Panc1 (cell line): Measurements from ENCODE around the gene PITPNB. TPM values are rescaled to one million over a fixed set of nuclear protein-coding genes. Genes with fewer than 3 reads are reported as not detected.

ENCODE experiments used
- ATAC-seq: fragments of 200-7000 bp; cut with Tn5 transposase; 2 replicates; pipeline ENCODE4 v1.9.1; 2020; ENCODE audit warnings: mild to moderate bottlenecking, moderate library complexity
- BruUV-seq: library from RNA; stranded (reverse); fragments of 400-500 nt; replicated peaks from 2 replicates; lab custom pipeline; 2021; lab: Mats Ljungman, UMichigan
- CTCF ChIA-PET: fragments of 300-600 bp; sonication (Branson Sonifier 250); formaldehyde crosslinking; loops from one replicate; lab custom pipeline; 2022; ENCODE audit warnings: antibody characterized with exemption; lab: Charles Lee
- POLR2A ChIA-PET: fragments of 300-600 bp; sonication (Branson Sonifier 250); formaldehyde crosslinking; loops from one replicate; lab custom pipeline; 2022; ENCODE audit warnings: antibody characterized with exemption; lab: Charles Lee
- DNase-seq: peaks from one replicate; pipeline ENCODE4 v3.0.0-alpha.2; 2010; ENCODE audit warnings: low read depth, low spot score
- H3K27ac ChIP-seq: 2 replicates; pipeline ENCODE4 v1.5.1; 2011; ENCODE audit warnings: mild to moderate bottlenecking, low read length, inconsistent platforms
- H3K27me3 ChIP-seq: fragments of 200-500 bp; sonication (Bioruptor generic); 2 replicates; pipeline ENCODE4 v1.6.0; 2014; ENCODE audit warnings: low read length, inconsistent platforms; ENCODE audit not compliant: control insufficient read depth, insufficient read depth
- H3K36me3 ChIP-seq: fragments of 200-500 bp; sonication (Bioruptor generic); 2 replicates; pipeline ENCODE4 v1.5.1; 2014; ENCODE audit warnings: inconsistent platforms, mild to moderate bottlenecking, low read length, moderate library complexity; ENCODE audit not compliant: control insufficient read depth, insufficient read depth
- H3K4me1 ChIP-seq: 2 replicates; pipeline ENCODE4 v1.5.1; 2011; ENCODE audit warnings: inconsistent platforms, mild to moderate bottlenecking, low read length, moderate library complexity; ENCODE audit not compliant: control insufficient read depth, insufficient read depth
- H3K4me3 ChIP-seq, 2 experiments: 2 replicates each; pipeline ENCODE4 v1.5.1; 2011 to 2012; ENCODE audit warnings: low read depth in 2 of 2, low read length in 2 of 2, mild to moderate bottlenecking in 2 of 2, inconsistent platforms in 1 of 2, moderate library complexity in 1 of 2
- H3K9me3 ChIP-seq: fragments of 200-500 bp; sonication (Bioruptor generic); 2 replicates; pipeline ENCODE4 v1.5.1; 2014; ENCODE audit warnings: low read depth, mild to moderate bottlenecking, inconsistent platforms, low read length, moderate library complexity; ENCODE audit not compliant: control insufficient read depth, insufficient read depth
- CTCF ChIP-seq: fragments of 450-650 bp; IDR thresholded peaks from 2 replicates; pipeline ENCODE4 v1.5.1; 2017; ENCODE audit warnings: mild to moderate bottlenecking
- POLR2AphosphoS5 ChIP-seq: IDR thresholded peaks from 2 replicates; pipeline ENCODE4 v1.6.1; 2012; ENCODE audit warnings: mild to moderate bottlenecking, low read depth, low read length, moderate library complexity
- REST ChIP-seq, 2 experiments: IDR thresholded peaks; 2 replicates each; pipeline ENCODE4 v1.6.1; 2011 to 2012; ENCODE audit warnings: low read depth in 2 of 2, control low read depth in 1 of 2, low read length in 1 of 2, mild to moderate bottlenecking in 1 of 2, moderate library complexity in 1 of 2; ENCODE audit not compliant: insufficient read depth in 1 of 2
- SIN3A ChIP-seq: IDR thresholded peaks from 2 replicates; pipeline ENCODE4 v1.6.1; 2012; ENCODE audit warnings: low read depth, mild to moderate bottlenecking, low read length, moderate library complexity, borderline replicate concordance; ENCODE audit not compliant: insufficient read depth
- TCF7L2 ChIP-seq: IDR thresholded peaks from 2 replicates; pipeline ENCODE4 v1.6.1; 2011; ENCODE audit warnings: mild to moderate bottlenecking, low read depth, low read length, inconsistent platforms
- in situ Hi-C: cut with HindIII; loops from 2 replicates; pipeline ENCODE4 v1.10.0; 2016; ENCODE audit warnings: low sequenced_read_pairs, low pct_unique_long_range_greater_than_20kb
- intact Hi-C: fragments of 100-400 bp; cut with micrococcal nuclease; formaldehyde crosslinking; loops from one replicate; pipeline ENCODE4 v1.10.0; 2022; ENCODE audit not compliant: unreplicated experiment
- total RNA-seq: library from RNA; stranded (reverse); gene quantifications from one replicate; pipeline ENCODE4 v1.2.1, GENCODE V29; 2021; ENCODE audit not compliant: unreplicated experiment

The PITPNB gene
- total RNA-seq, 1 experiment from 2014 or later = 67.0 TPM

- H3K4me1 ChIP-seq = no peaks in the 10 kb centered on the region
- ChIA-PET POLR2A (no interaction called here), CTCF (no interaction called here)
- no TSS peak for BruUV-seq
- no peak overlapping the region for H3K27ac ChIP-seq
- no peak for DNase-seq
- in situ Hi-C loops = no loop called here
- H3K36me3 ChIP-seq = no peaks in the 10 kb centered on the region
- ATAC-seq = no peak
- H3K27me3 ChIP-seq = no peaks in the 10 kb centered on the region
- no peaks in the 10 kb centered on the region for H3K9me3 ChIP-seq
- no peak for TF ChIP-seq CTCF
- no peak for TF ChIP-seq POLR2AphosphoS5
- no peak for TF ChIP-seq REST (IDR thresholded peaks at IDR 0.05; ENCODE audit: insufficient read depth in 1 of 2, low read depth in 2 of 2, low read length in 1 of 2)
- TF ChIP-seq TCF7L2 = no peak
- TF ChIP-seq SIN3A = no peak
- intact Hi-C loops = no loop called here
- no peak overlapping the region for H3K4me3 ChIP-seq
These were observed 95.8 kb downstream of the PITPNB start for GRCh38 chr22:27823221-27823620.

- in situ Hi-C loops (no loop called here), intact Hi-C loops (no loop called here)
- CTCF ChIA-PET = no interaction called here
- H3K27me3 ChIP-seq = no peaks in the 10 kb centered on the region
- H3K27ac ChIP-seq = no peak overlapping the region
- no peak overlapping the region for H3K4me3 ChIP-seq
- DNase-seq (no peak), ATAC-seq (no peak)
- no peaks in the 10 kb centered on the region for H3K36me3 ChIP-seq
- TF ChIP-seq REST (IDR thresholded peaks at IDR 0.05; ENCODE audit: insufficient read depth in 1 of 2, low read depth in 2 of 2, low read length in 1 of 2) = no peak
- TF ChIP-seq SIN3A = no peak
- no peak for TF ChIP-seq CTCF
- no peak for TF ChIP-seq POLR2AphosphoS5
- TF ChIP-seq TCF7L2 = no peak
- H3K9me3 ChIP-seq = no peaks in the 10 kb centered on the region
- POLR2A ChIA-PET = no interaction called here
- no peaks in the 10 kb centered on the region for H3K4me1 ChIP-seq
- no TSS peak for BruUV-seq
These were observed 97.9 kb downstream of the PITPNB start for GRCh38 chr22:27820896-27821866.
